GM12878 (cell line): ENCODE results near the gene SELENOO. TPM values are rescaled to one million over a fixed set of nuclear protein-coding genes. Genes with fewer than 3 reads are reported as not detected.
A peak's percentile ranks its signal among the peaks of the same experiment; 100 is the strongest.

Experiments
- ATAC-seq: fragments of 200-7000 bp; cut with Tn5 transposase; 3 replicates; pipeline ENCODE4 v1.9.1; 2020; ENCODE audit warnings: mild to moderate bottlenecking, moderate library complexity
- BruUV-seq: library from RNA; stranded (reverse); fragments of 400-500 nt; replicated peaks from 2 replicates; lab custom pipeline; 2021; lab: Mats Ljungman, UMichigan
- CTCF ChIA-PET: fragments of 300-600 bp; sonication (Branson Sonifier 250); formaldehyde crosslinking; extraction: SDS; loops from one replicate; lab custom pipeline; 2021; ENCODE audit warnings: inconsistent platforms; lab: Yijun Ruan, JAX
- POLR2A ChIA-PET: fragments of 350-600 bp; formaldehyde crosslinking; extraction: SDS; loops from one replicate; lab custom pipeline; 2021; ENCODE audit warnings: inconsistent platforms; lab: Charles Lee
- RAD21 ChIA-PET: fragments of 300-600 bp; sonication (Branson Sonifier 250); formaldehyde crosslinking; loops from one replicate; lab custom pipeline; 2023; ENCODE audit warnings: antibody characterized with exemption; ENCODE audit not compliant: unreplicated experiment; lab: Charles Lee
- SMC1A ChIA-PET: fragments of 300-600 bp; sonication (Branson Sonifier 250); formaldehyde crosslinking; loops from one replicate; lab custom pipeline; 2023; ENCODE audit not compliant: unreplicated experiment, uncharacterized antibody; lab: Charles Lee
- DNase-seq: peaks from one replicate; pipeline ENCODE4 v3.0.0-alpha.2; 2011; ENCODE audit warnings: low read depth, low spot score
- FAIRE-seq: peaks from 3 replicates; lab custom pipeline; 2011; peaks lifted over from hg19 to GRCh38; lab: Jason Lieb, UNC
- H2AFZ ChIP-seq: 2 replicates; pipeline ENCODE4 v1.6.0; 2011; ENCODE audit warnings: low read depth, low read length, control low read depth; ENCODE audit not compliant: control insufficient read depth
- H3K27ac ChIP-seq: 2 replicates; pipeline ENCODE4 v1.5.1; 2011; ENCODE audit warnings: control low read depth; ENCODE audit not compliant: control insufficient read depth, insufficient read depth
- H3K27me3 ChIP-seq, 2 experiments: replicated peaks in 1 of 2; 2 replicates each; pipeline versions ENCODE4 v1.6.0 to v1.6.1; 2011; ENCODE audit warnings: low read length in 1 of 2; ENCODE audit not compliant: control insufficient read depth in 2 of 2, insufficient read depth in 2 of 2
- H3K36me3 ChIP-seq, 2 experiments: 2 replicates each; pipeline ENCODE4 v1.5.1; 2011; ENCODE audit warnings: low read length in 1 of 2; ENCODE audit not compliant: control insufficient read depth in 2 of 2, insufficient read depth in 2 of 2
- H3K4me1 ChIP-seq: 2 replicates; pipeline ENCODE4 v1.6.1; 2011; ENCODE audit warnings: mild to moderate bottlenecking, low read length, moderate library complexity, mixed read lengths; ENCODE audit not compliant: control insufficient read depth, insufficient read depth
- H3K4me2 ChIP-seq: 2 replicates; pipeline ENCODE4 v1.6.0; 2011; ENCODE audit warnings: control low read depth; ENCODE audit not compliant: control insufficient read depth, insufficient read depth
- H3K4me3 ChIP-seq: fragments of 200-600 bp; sonication (generic); 2 replicates; pipeline ENCODE4 v1.5.1; 2016
- H3K79me2 ChIP-seq: 2 replicates; pipeline ENCODE4 v1.6.0; 2011; ENCODE audit warnings: low read length; ENCODE audit not compliant: control insufficient read depth, insufficient read depth
- H3K9ac ChIP-seq: 2 replicates; pipeline ENCODE4 v1.8.0; 2011; ENCODE audit warnings: low read length, control low read depth, mixed read lengths; ENCODE audit not compliant: control insufficient read depth, insufficient read depth
- H3K9me3 ChIP-seq: replicated peaks from 3 replicates; pipeline ENCODE4 v1.5.1; 2011; ENCODE audit warnings: mild to moderate bottlenecking, low read length; ENCODE audit not compliant: control insufficient read depth, insufficient read depth
- H4K20me1 ChIP-seq: 2 replicates; pipeline ENCODE4 v1.6.0; 2011; ENCODE audit not compliant: control insufficient read depth, insufficient read depth
- ASH2L ChIP-seq: fragments of 300-600, 200-600 bp; sonication (generic); IDR thresholded peaks from 2 replicates; pipeline ENCODE4 v1.6.1; 2017; ENCODE audit warnings: low read depth, mild to moderate bottlenecking, borderline replicate concordance
- BCLAF1 ChIP-seq: fragments of 450-650 bp; IDR thresholded peaks from 2 replicates; pipeline ENCODE4 v1.6.1; 2017; ENCODE audit warnings: antibody characterized with exemption, mild to moderate bottlenecking, moderate library complexity
- CHD2 ChIP-seq: IDR thresholded peaks from 2 replicates; pipeline ENCODE4 v1.6.1; 2011; ENCODE audit warnings: low read depth, low read length, improper control_type of control experiment, borderline replicate concordance
- CHD4 ChIP-seq: fragments of 200-600 bp; sonication (generic); IDR thresholded peaks from 2 replicates; pipeline ENCODE4 v1.6.1; 2016; ENCODE audit warnings: mild to moderate bottlenecking
- MLLT1 ChIP-seq: fragments of 450-650 bp; IDR thresholded peaks from 2 replicates; pipeline ENCODE4 v1.6.1; 2016; ENCODE audit warnings: mild to moderate bottlenecking
- NFIC ChIP-seq: IDR thresholded peaks from 2 replicates; pipeline ENCODE4 v1.6.1; 2012; ENCODE audit warnings: low read depth, mild to moderate bottlenecking, inconsistent platforms, low read length, moderate library complexity
- PKNOX1 ChIP-seq: fragments of 450-650 bp; IDR thresholded peaks from 2 replicates; pipeline ENCODE4 v1.6.1; 2016; ENCODE audit warnings: mild to moderate bottlenecking
- POLR2A ChIP-seq: IDR thresholded peaks from 2 replicates; pipeline ENCODE4 v1.6.1; 2011; ENCODE audit warnings: low read depth, mild to moderate bottlenecking, low read length
- RELA ChIP-seq: fragments of 450-650 bp; IDR thresholded peaks from 2 replicates; pipeline ENCODE4 v1.8.0; 2014; ENCODE audit warnings: borderline replicate concordance; ENCODE audit not compliant: partially characterized antibody
- RUNX3 ChIP-seq: IDR thresholded peaks from 2 replicates; pipeline ENCODE4 v1.6.1; 2012; ENCODE audit warnings: low read length, inconsistent platforms
- WGBS: methylation state at CpG from one replicate; pipeline ENCODE4 v1.1.6; 2016; ENCODE audit warnings: low lambda C conversion rate; ENCODE audit not compliant: insufficient replicate concordance, insufficient coverage; ENCODE audit errors: missing lambda C conversion rate; 5-methylcytosine and 5-hydroxymethylcytosine counted together
- in situ Hi-C: fragments of 300-500 bp; cut with MboI; formaldehyde crosslinking; loops from 9 replicates; pipeline ENCODE4 v1.14.3; 2018; ENCODE audit warnings: mixed read lengths
- intact Hi-C: fragments of 100-400 bp; cut with micrococcal nuclease; formaldehyde crosslinking; loops from one replicate; pipeline ENCODE4 v1.14.2; 2022; ENCODE audit not compliant: unreplicated experiment
- polyA plus RNA-seq, 11 experiments: library from polyadenylated mRNA; depleted of rRNA in 4 of 11; unstranded in 6 of 11; stranded (reverse) in 5 of 11; fragments of >200 nt; fragmentation: Nextera tagmentation in 4 of 11; fragmentation: Illumina TruSeq in 1 of 11; extraction: Ambion mirVana in 4 of 11; extraction: Trizol in 1 of 11; gene quantifications; 1 replicate in 1 of 11; 2 replicates in 10 of 11; pipeline versions ENCODE4 v1.2.1 to v1.2.3, GENCODE V29; 2011 to 2016; ENCODE audit warnings: inconsistent platforms in 2 of 11, missing spikeins in 2 of 11, low read depth in 1 of 11
- total RNA-seq, 4 experiments: library from RNA; depleted of rRNA in 3 of 4; stranded (reverse); fragments of >200 nt in 3 of 4; fragmentation: Illumina TruSeq in 1 of 4; extraction: Trizol in 1 of 4; gene quantifications; 2 replicates each; pipeline versions ENCODE4 v1.2.1 to v1.2.3, GENCODE V29; 2013 to 2021

The SELENOO gene
- total and polyA plus RNA-seq, 10 of the 15 experiments (the other 5 are each of a cell fraction or from before 2014, with no cell fraction given) = 0.42 to 23.3 (median 3.3) TPM

- RAD21 ChIA-PET = no interaction called here
- 96% methylated on average over 57 of the region's 57 CpGs for WGBS
- in situ Hi-C loops (no loop called here), intact Hi-C loops (no loop called here)
- no TSS peak for BruUV-seq
- no peak overlapping the region for H3K4me2 ChIP-seq
- CTCF ChIA-PET = no interaction called here
- TF ChIP-seq POLR2A (peak; percentile 27; the same call in 1 of the 2 replicates), ASH2L (no peak)
- H4K20me1 ChIP-seq = no peaks in the 10 kb centered on the region
- POLR2A ChIA-PET = no interaction called here
- DNase-seq = no peak
- peaks cover 24 to 59% of the 10 kb centered on the region in 2 experiments; a peak in 3 of 4 replicates for H3K36me3 ChIP-seq
- no peak for ATAC-seq
- no peaks in the 10 kb centered on the region for H3K4me1 ChIP-seq
- no peak overlapping the region for H3K27ac ChIP-seq
- H3K9ac ChIP-seq = no peak overlapping the region
- no peak overlapping the region for H2AFZ ChIP-seq
- H3K79me2 ChIP-seq = no peaks in the 10 kb centered on the region; the same call in 1 of the 2 replicates
- SMC1A ChIA-PET = no interaction called here
- no peak for FAIRE-seq
- H3K27me3 ChIP-seq = no peaks in the 10 kb centered on the region
- H3K9me3 ChIP-seq = no peaks in the 10 kb centered on the region
- no peak overlapping the region for H3K4me3 ChIP-seq
These were observed 16.1 kb downstream of the SELENOO start for GRCh38 chr22:50216684-50217520.

GRCh38 chr22:50217543-50218152, 16.8 kb downstream of the SELENOO start:
- in situ Hi-C loops = no loop called here
- WGBS = 86% methylated on average over 21 of the region's 21 CpGs
- TF ChIP-seq RELA (no peak), MLLT1 (no peak), RUNX3 (no peak), CHD4 (no peak), PKNOX1 (no peak), CHD2 (no peak), BCLAF1 (no peak), NFIC (no peak)

More at GRCh38 chr22:50217543-50218152, 16.8 kb downstream of the SELENOO start:
- Histone ChIP-seq H3K79me2 (no peaks in the 10 kb centered on the region; the same call in 1 of the 2 replicates), H3K4me1 (no peaks in the 10 kb centered on the region), H3K27ac (no peak overlapping the region), H3K27me3 (no peaks in the 10 kb centered on the region), H3K9ac (no peak overlapping the region), H3K4me3 (no peak overlapping the region), H3K36me3 (peaks cover 17 to 58% of the 10 kb centered on the region in 2 experiments; a peak in 3 of 4 replicates), H3K9me3 (no peaks in the 10 kb centered on the region), H4K20me1 (no peaks in the 10 kb centered on the region), H3K4me2 (no peak overlapping the region), H2AFZ (no peak overlapping the region)
- no peak for FAIRE-seq
- ChIA-PET SMC1A (no interaction called here), POLR2A (no interaction called here), RAD21 (no interaction called here), CTCF (no interaction called here)
- DNase-seq = no peak
- ATAC-seq = no peak
- no TSS peak for BruUV-seq
- intact Hi-C loops = no loop called here
